ENCODE results near the gene C11orf58. TPM values are rescaled to one million over a fixed set of nuclear protein-coding genes. Genes with fewer than 3 reads are reported as not detected.

Gene C11orf58
- total RNA-seq, result 111 and 125 TPM in 2 replicates

GRCh38 chr11:16738193-16738946 is at the start of gene C11orf58:
C11orf58 (plus strand) TSS chr11:16738647; CDS start chr11:16738779, 132 bp downstream.

All from pericardium fibroblast (primary cell).